DMS153 treated with DMSO at 0.1 percent for 48 hours (cell line): ENCODE measurements around the gene C1QTNF1.

Experiments used
- DNase-seq: peaks from one replicate; lab custom pipeline; 2025; ENCODE audit not compliant: unreplicated experiment; lab: John Stamatoyannopoulos, UW

The C1QTNF1 gene

GRCh38 chr17:79078476-79079190, 54.7 kb downstream of the C1QTNF1 start:
- DNase-seq: no peak

- no peak for DNase-seq
These were observed 55.6 kb downstream of the C1QTNF1 start for GRCh38 chr17:79079421-79080200.

GRCh38 chr17:79080349-79080748, 56.4 kb downstream of the C1QTNF1 start:
- DNase-seq: no peak

GRCh38 chr17:79080761-79081290, 56.9 kb downstream of the C1QTNF1 start:
- DNase-seq: no peak

- DNase-seq: no peak
These were observed 57.8 kb downstream of the C1QTNF1 start for GRCh38 chr17:79081571-79082276.

- no peak for DNase-seq
These were observed 58.6 kb downstream of the C1QTNF1 start for GRCh38 chr17:79082311-79083190.

- DNase-seq: no peak
These were observed 59.4 kb downstream of the C1QTNF1 start for GRCh38 chr17:79083191-79083971.

GRCh38 chr17:79084291-79085153, 60.6 kb downstream of the C1QTNF1 start:
- no peak for DNase-seq

GRCh38 chr17:79085154-79085920, 61.4 kb downstream of the C1QTNF1 start:
- no peak for DNase-seq

GRCh38 chr17:79085921-79086551, 62.1 kb downstream of the C1QTNF1 start:
- DNase-seq: no peak

GRCh38 chr17:79086609-79087427, 62.8 kb downstream of the C1QTNF1 start:
- DNase-seq: no peak

GRCh38 chr17:79087428-79088143, 63.6 kb downstream of the C1QTNF1 start:
- DNase-seq: peak; percentile 47

- no peak for DNase-seq
These were observed 64.5 kb downstream of the C1QTNF1 start for GRCh38 chr17:79088247-79088996.

- no peak for DNase-seq
These were observed 65.0 kb downstream of the C1QTNF1 start for GRCh38 chr17:79088997-79089328.

- no peak for DNase-seq
These were observed 65.9 kb downstream of the C1QTNF1 start for GRCh38 chr17:79089720-79090442.
